Left lung (tissue), 10 donors: ENCODE measurements around the gene REST. TPM values are rescaled to one million over a fixed set of nuclear protein-coding genes. Genes with fewer than 3 reads are reported as not detected.
A peak's percentile ranks its signal among the peaks of the same experiment; 100 is the strongest.

ENCODE experiments used
- ATAC-seq: fragments of 200-7000 bp; cut with Tn5 transposase; one replicate; pipeline ENCODE4 v1.9.1; 2020; ENCODE audit warnings: moderate library complexity
- DNase-seq, 4 donors: peaks; one replicate each; pipeline ENCODE4 v3.0.0-alpha.2; 2013 to 2020
- H3K27ac ChIP-seq, 2 donors: fragments of 200-600 bp; sonication (generic) in 1 of 2; one replicate each; pipeline versions ENCODE4 v1.5.0 to v1.8.0; 2020 to 2021
- H3K27me3 ChIP-seq, 2 donors: fragments of 200-600 bp; sonication (generic) in 1 of 2; one replicate each; pipeline versions ENCODE4 v1.5.0 to v1.8.0; 2020 to 2021
- H3K36me3 ChIP-seq, 2 donors: fragments of 200-600 bp; sonication (generic) in 1 of 2; one replicate each; pipeline versions ENCODE4 v1.5.0 to v1.8.0; 2020 to 2021
- H3K4me1 ChIP-seq, 2 donors: fragments of 200-600 bp; one replicate each; pipeline ENCODE4 v1.8.0; 2021
- H3K4me3 ChIP-seq, 2 donors: fragments of 200-600 bp; sonication (generic) in 1 of 2; one replicate each; pipeline versions ENCODE4 v1.5.0 to v1.8.0; 2020 to 2021; ENCODE audit warnings: mild to moderate bottlenecking in 1 of 2
- H3K9me3 ChIP-seq, 2 donors: fragments of 200-600 bp; sonication (generic) in 1 of 2; one replicate each; pipeline versions ENCODE4 v1.5.0 to v1.8.0; 2020 to 2021
- intact Hi-C, 2 donors: fragments of 100-400 bp; cut with DNase I; formaldehyde crosslinking; loops; one replicate each; pipeline versions ENCODE4 v1.11.2 to v1.14.2; 2022
- polyA plus RNA-seq, 6 donors: library from polyadenylated mRNA; unstranded; fragments of 120-200 nt; gene quantifications; one replicate each; pipeline ENCODE4 v1.2.1, GENCODE V29; 2013; ENCODE audit not compliant: insufficient read length in 6 of 6
- total RNA-seq, 2 donors: library from RNA; stranded (reverse); fragmentation: NEBNext Ultra II Directional; extraction: Animal tissue kit (Norgen Biotek cat#: 25700); gene quantifications; one replicate each; pipeline ENCODE4 v1.2.1, GENCODE V29; 2021
- TF ChIP-seq, protein P1 (sequence below), 2 donors: fragments of 200-600 bp; sonication (generic) in 1 of 2; IDR thresholded peaks; one replicate each; pipeline versions ENCODE4 v1.5.0 to v1.8.0; 2021; ENCODE audit warnings: antibody characterized with exemption in 2 of 2
- donor health status: DM: no; HTN: yes; CAD: no.
- donor health status: DM: no; HTN: no; CAD: no.

The REST gene
- total and polyA plus RNA-seq, 8 donors, result 32.9 to 49.5 (median 41.9) TPM

DNA sequence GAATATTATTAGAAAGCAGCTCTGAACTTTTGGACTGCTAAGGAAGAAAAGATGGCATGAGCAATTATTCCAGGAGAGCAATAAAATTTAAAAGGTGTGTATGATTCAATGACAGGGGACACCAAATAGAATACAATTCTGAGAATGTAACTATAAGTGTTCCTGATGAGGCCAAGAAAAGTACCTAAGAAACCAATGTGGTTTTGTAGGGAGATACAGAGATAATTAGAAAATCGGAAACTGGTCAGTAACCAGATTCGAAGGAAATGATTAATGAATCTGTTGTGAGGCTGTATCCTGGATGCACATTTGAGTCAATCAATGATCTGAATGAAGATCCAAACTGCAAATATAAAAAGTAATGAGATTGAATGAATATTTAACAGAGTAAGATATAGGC lies 63.7 kb downstream of the REST start:
- no peak overlapping the region for H3K4me3 ChIP-seq
- no peak overlapping the region for H3K27ac ChIP-seq
- no peaks in the 10 kb centered on the region for H3K27me3 ChIP-seq
- no peak for ATAC-seq
- TF ChIP-seq, protein P1, sequence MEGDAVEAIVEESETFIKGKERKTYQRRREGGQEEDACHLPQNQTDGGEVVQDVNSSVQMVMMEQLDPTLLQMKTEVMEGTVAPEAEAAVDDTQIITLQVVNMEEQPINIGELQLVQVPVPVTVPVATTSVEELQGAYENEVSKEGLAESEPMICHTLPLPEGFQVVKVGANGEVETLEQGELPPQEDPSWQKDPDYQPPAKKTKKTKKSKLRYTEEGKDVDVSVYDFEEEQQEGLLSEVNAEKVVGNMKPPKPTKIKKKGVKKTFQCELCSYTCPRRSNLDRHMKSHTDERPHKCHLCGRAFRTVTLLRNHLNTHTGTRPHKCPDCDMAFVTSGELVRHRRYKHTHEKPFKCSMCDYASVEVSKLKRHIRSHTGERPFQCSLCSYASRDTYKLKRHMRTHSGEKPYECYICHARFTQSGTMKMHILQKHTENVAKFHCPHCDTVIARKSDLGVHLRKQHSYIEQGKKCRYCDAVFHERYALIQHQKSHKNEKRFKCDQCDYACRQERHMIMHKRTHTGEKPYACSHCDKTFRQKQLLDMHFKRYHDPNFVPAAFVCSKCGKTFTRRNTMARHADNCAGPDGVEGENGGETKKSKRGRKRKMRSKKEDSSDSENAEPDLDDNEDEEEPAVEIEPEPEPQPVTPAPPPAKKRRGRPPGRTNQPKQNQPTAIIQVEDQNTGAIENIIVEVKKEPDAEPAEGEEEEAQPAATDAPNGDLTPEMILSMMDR (IDR thresholded peaks at IDR 0.05), result no peak
- intact Hi-C loops, result no loop called here
- H3K9me3 ChIP-seq, result peaks cover 0 to 11% of the 10 kb centered on the region in 2 donors
- H3K4me1 ChIP-seq, result peaks cover 12 to 26% of the 10 kb centered on the region in 2 donors
- DNase-seq, result no peak
- peaks cover 0 to 86% of the 10 kb centered on the region in 2 donors for H3K36me3 ChIP-seq

DNA sequence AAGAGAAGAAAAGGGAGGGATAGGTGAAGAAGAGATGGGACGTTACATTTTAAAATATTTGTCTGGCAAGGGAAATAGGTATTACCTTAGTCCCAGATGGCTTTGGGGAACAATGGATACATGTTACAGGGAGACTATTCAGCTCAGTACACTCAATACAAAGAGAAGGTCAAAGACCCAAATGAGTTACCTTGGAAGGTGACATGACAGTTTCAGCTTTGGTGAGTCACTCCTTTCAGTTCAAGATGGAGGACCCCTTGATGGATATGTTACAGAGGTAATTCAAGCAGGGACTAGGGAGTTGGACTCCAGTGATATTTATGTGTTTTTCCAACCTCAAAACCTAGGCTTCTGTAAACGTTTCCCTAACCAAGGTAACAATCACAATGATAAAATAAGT lies 64.7 kb downstream of the REST start:
- DNase-seq (no peak), ATAC-seq (no peak)
- Histone ChIP-seq H3K27me3 (no peaks in the 10 kb centered on the region), H3K36me3 (peaks cover 0 to 76% of the 10 kb centered on the region in 2 donors), H3K4me1 (peaks cover 12 to 26% of the 10 kb centered on the region in 2 donors), H3K4me3 (no peak overlapping the region), H3K9me3 (peaks cover 0 to 11% of the 10 kb centered on the region in 2 donors), H3K27ac (no peak overlapping the region)
- intact Hi-C loops, result no loop called here
- TF ChIP-seq, protein P1 (IDR thresholded peaks at IDR 0.05), result no peak

DNA sequence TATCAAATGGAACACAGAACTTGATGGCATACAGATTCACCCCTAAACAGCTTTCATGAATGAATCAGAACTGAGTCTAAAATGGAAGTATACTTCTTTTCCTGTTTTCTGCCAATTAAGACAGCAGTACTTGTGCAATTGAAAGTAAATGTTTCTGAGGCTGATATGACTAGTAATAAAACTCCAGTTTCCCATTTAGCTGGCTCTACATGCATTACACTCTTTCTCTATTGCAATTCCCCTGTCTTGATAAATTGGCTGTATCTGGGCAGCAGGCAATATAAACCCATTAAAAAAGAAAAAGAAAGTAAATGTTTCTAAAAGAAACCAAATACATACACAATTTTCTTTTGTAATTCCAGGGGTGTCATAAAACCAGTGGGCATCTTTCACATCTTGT lies 65.1 kb downstream of the REST start:
- Histone ChIP-seq H3K36me3 (peaks cover 0 to 71% of the 10 kb centered on the region in 2 donors), H3K4me3 (no peak overlapping the region), H3K4me1 (peaks cover 12 to 26% of the 10 kb centered on the region in 2 donors), H3K9me3 (peaks cover 0 to 11% of the 10 kb centered on the region in 2 donors), H3K27me3 (no peaks in the 10 kb centered on the region), H3K27ac (no peak overlapping the region)
- intact Hi-C loops, result no loop called here
- TF ChIP-seq, protein P1 (IDR thresholded peaks at IDR 0.05), result no peak
- ATAC-seq, result no peak
- DNase-seq, result no peak

DNA sequence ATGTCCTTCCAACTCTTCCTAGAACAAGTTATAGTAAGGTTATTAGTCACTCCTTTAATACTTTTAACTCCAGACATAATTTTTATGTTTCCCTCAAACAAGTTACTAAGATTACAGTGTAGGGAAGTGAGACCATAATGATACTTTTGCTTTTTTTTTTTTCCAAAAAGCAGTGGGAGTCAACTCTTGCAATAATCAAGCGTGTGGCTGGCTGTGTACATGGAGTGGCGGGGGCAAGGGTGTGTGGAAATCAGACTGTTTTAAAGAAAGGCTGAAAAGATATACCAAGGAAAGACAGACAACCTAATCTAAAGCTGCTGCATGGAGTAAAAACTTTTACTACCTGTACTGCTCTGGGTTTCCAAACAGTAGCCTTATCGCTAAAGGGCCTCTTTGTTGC lies 65.6 kb downstream of the REST start:
- intact Hi-C loops, result no loop called here
- Histone ChIP-seq H3K27me3 (no peaks in the 10 kb centered on the region), H3K36me3 (peaks cover 0 to 66% of the 10 kb centered on the region in 2 donors), H3K27ac (no peak overlapping the region), H3K9me3 (peaks cover 0 to 11% of the 10 kb centered on the region in 2 donors), H3K4me3 (no peak overlapping the region), H3K4me1 (peaks cover 12 to 26% of the 10 kb centered on the region in 2 donors)
- TF ChIP-seq, protein P1 (IDR thresholded peaks at IDR 0.05), result no peak
- ATAC-seq, result no peak
- DNase-seq, result no peak

DNA sequence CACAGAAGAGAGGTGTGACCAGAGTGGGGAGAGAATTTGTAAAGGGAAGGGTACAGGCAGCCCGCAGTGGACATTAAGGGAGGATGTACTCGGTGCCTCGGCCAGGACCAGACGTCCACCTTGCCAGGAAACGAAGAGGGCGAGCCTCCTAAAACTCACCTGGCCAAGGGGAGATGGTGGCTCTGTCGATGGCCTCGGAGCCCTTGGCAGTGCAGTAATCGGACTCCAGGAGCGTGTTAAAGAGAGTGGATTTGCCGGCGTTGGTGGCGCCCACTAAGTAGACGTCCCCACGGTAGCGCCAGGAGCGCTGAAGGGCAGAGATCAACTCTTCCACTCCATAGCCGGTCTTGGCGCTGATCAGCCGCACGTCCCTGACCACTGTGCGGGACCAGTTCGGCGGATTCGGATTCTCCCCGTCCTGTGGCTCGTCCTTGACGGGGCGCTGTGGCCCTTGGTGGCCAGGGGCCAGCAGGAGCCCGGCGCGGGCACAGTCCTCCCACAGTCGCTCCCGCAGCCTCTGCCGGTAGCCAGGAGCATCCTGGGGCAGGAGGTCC lies 68.7 kb downstream of the REST start:
- TF ChIP-seq, protein P1 (IDR thresholded peaks at IDR 0.05), result no peak
- DNase-seq (peak in 3 of 4 donors; percentile 3 to 38 (median 13)), ATAC-seq (peak; percentile 2)
- Histone ChIP-seq H3K4me3 (peak overlapping the region; percentile 62 to 95), H3K36me3 (peaks cover 0 to 36% of the 10 kb centered on the region in 2 donors), H3K27me3 (no peaks in the 10 kb centered on the region), H3K4me1 (peaks cover 26 to 46% of the 10 kb centered on the region in 2 donors), H3K9me3 (peaks cover 0 to 11% of the 10 kb centered on the region in 2 donors), H3K27ac (peak overlapping the region in 1 of 2 donors; percentile 94)
- intact Hi-C loops, result no loop called here
